ENCODE results near the gene STXBP2.

Gene STXBP2

GRCh38 chr19:7657131-7657751 is 20.3 kb downstream of the STXBP2 start:
- DNase-seq, result no peak

GRCh38 chr19:7658219-7658686 is 21.3 kb downstream of the STXBP2 start:
- peak; percentile 52 for DNase-seq

- no peak for DNase-seq
Measured at GRCh38 chr19:7661744-7662538, 25.0 kb downstream of the STXBP2 start.

- no peak for DNase-seq
Measured at GRCh38 chr19:7662657-7663056, 25.7 kb downstream of the STXBP2 start.

- no peak for DNase-seq
Measured at GRCh38 chr19:7663706-7664105, 26.8 kb downstream of the STXBP2 start.

- no peak for DNase-seq
Measured at GRCh38 chr19:7665076-7665475, 28.2 kb downstream of the STXBP2 start.

GRCh38 chr19:7668842-7669241 is 31.9 kb downstream of the STXBP2 start, which contains the start of gene RETN:
Gene RETN, plus strand, starts transcription at chr19:7669049. Its CDS starts 278 bp downstream, at chr19:7669327.
- no peak for DNase-seq

GRCh38 chr19:7669641-7670040 is 32.7 kb downstream of the STXBP2 start:
- DNase-seq, result no peak

- no peak for DNase-seq
Measured at GRCh38 chr19:7670150-7670783, 33.4 kb downstream of the STXBP2 start.

GRCh38 chr19:7670790-7671189 is 33.9 kb downstream of the STXBP2 start:
- DNase-seq, result no peak

GRCh38 chr19:7672522-7672921 is 35.6 kb downstream of the STXBP2 start:
- DNase-seq, result no peak

GRCh38 chr19:7674010-7675005 is 37.4 kb downstream of the STXBP2 start:
- peak; percentile 40 for DNase-seq

GRCh38 chr19:7676376-7676775 is 39.5 kb downstream of the STXBP2 start:
- DNase-seq, result no peak

- DNase-seq, result no peak
Measured at GRCh38 chr19:7676854-7677253, 39.9 kb downstream of the STXBP2 start, which contains the start of gene MCEMP1. Gene MCEMP1, plus strand, starts transcription at chr19:7677090. Its CDS starts 31 bp downstream, at chr19:7677121.

GRCh38 chr19:7677669-7678311 is 40.9 kb downstream of the STXBP2 start:
- DNase-seq, result no peak

- no peak for DNase-seq
Measured at GRCh38 chr19:7678971-7679751, 42.3 kb downstream of the STXBP2 start.

- no peak for DNase-seq
Measured at GRCh38 chr19:7679771-7680605, 43.1 kb downstream of the STXBP2 start.

GRCh38 chr19:7680606-7681339 is 43.9 kb downstream of the STXBP2 start, which contains the start of gene TRAPPC5:
Gene TRAPPC5, plus strand, starts transcription at chr19:7680833. Its CDS starts 1,421 bp downstream, at chr19:7682254.
- DNase-seq, result peak; percentile 77
